COLO829 (cell line): ENCODE results near the gene EEF1A2.
A peak's percentile ranks its signal among the peaks of the same experiment; 100 is the strongest.

ENCODE experiments used
- DNase-seq: peaks from one replicate; pipeline ENCODE4 v3.0.0; 2012; ENCODE audit warnings: low spot score

EEF1A2 gene

DNA sequence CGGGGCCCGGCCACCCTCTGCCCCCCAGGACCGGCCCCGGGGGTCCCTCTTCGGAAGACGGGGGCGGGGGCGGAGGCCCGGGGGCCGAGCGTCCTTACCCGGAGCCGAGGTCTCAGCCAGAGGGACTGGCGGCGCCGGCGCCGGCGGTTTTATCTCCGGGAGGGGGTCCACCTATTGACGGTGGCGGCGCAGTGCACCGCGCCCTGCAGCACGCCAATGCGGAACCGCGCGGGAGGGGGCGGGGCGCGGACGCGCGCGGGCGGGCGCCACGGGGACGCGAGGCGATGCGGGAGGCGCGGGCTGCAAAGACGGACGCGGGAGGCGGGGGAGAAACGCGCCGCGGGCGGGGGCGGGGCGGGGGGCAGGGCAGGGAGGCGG, at the start of gene EEF1A2:
TSS of gene EEF1A2 (minus strand) at position 124 of the 378 bp plus-strand sequence. CDS start 1,320 bp downstream, outside the sequence.
- no peak for DNase-seq

DNA sequence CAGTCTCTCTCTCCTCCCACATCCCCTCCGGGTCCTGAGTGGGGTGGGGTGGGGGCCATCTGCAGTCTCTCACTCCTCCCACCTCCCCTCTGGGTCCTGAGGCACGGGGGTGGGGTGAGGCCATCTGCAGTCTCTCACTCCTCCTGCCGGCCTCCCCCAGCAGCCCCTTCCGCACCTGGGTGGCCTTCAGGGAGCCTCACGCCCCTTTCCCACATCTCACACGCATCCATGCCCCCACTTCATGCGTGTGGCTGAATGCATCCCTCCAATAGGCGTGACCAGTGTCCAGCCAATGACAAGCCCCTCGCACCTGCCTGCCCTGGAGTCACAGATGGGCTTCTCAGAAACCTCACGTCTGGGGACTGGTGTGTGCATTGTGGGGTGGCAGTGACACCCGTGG, 49.7 kb upstream of the EEF1A2 start:
- no peak for DNase-seq

DNA sequence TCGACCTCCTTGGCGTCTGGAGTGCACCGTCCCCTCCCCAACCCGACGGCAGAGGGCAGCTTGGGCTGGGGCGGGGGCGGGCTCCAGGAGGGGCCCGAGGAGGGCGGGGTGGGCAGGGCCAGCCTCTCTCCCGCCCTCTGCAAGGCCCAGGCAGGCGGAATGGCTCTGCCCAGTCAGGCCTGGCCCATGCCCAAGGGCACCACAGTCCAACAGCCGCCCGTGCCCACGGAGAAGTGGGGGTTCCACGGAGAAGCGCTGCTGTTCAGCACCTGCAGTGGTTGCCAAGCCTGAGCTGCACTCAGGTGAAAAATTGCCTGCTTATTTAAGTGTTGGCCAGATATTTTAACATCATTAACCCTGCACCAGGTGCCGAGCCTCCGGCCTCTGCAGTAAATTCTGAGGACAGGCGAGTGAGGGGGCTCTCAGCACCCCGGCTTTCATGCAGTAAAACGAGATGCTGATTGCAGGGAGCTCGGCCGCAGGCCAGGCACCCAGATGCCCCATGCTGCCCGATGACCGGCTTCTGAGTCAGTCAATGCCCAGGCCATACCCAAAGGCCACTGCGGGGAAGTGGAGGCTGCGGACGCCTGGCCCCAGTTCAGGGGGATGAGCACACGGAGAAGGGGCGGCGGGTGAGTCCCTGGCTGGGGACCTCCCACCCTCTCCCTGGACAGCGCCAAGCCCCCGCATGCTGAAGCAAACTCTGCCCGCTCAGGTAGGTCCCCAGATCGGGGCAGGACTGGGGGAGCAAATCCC, 49.0 kb upstream of the EEF1A2 start, which contains the start of gene SRMS:
TSS of gene SRMS (minus strand) at position 25 of the 756 bp plus-strand sequence. CDS start 286 bp downstream, outside the sequence.
- DNase-seq, result no peak

DNA sequence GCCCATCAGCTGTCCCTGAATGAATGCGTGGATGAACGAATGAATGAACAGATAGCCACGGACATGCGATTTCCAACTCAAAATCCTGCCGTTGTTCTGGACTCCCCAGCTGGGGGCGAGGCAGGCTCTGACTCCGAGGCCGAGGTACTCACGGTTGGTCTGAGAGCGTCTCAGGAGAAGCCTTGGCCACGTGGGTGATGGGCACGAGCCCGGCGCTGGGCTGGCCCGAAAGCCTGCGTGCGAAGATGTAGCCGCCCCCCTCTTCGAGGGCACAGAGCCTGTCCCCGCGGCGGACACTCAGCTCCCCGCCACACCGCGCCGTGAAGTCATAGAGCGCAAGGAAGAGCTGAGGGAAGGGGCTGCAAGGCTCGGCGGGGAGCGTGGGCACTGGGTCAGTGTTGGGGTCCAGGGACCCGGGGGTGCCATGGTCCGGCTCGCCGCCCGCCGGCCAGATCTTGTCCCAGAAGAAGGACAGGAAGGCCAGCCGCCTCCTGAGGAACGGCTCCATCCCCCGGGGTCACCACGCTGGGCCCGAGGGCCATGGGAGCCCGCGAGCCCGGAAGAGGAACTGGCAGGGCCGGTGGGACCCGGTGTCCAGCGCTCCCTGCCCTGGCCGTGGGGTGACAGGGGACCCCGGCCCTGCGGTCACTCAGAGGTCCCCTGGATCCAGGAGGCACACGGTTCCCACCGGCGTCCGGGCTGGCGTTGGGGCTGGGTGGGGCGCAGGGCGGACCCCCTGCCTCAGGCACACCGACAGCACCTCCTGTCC, 48.3 kb upstream of the EEF1A2 start:
- DNase-seq, result no peak

DNA sequence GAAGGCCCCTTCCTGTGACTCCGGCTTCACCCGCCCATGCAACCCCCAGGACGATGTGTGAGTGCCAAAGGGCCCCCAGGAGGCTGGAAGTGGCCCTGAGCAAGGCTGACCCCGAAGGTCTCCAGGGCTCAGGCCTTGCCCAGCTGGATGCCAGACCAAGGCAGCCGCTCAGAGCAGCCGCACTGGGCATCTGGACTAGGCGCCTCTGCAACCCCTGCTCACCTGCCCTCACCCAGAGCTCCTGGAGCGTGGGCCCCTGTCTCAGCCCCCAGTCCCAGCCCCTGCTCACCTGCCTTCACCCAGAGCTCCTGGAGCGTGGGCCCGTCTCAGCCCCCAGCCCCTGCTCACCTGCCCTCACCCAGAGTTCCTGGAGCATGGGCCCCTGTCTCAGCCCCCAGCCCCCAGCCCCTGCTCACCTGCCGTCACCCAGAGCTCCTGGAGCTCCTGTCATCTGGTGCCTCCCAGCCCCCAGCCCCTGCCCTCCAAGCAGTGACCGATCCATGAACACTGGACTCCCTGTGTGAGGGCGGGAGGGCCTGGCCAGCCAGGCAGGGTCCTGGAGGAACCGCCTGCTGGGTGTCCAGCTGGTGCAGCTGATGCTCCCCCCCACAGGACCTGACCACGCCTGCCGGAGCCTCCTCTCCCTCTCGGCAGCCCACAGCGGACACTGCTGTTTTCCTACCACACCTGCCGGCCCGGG, 47.5 kb upstream of the EEF1A2 start:
- no peak for DNase-seq

DNA sequence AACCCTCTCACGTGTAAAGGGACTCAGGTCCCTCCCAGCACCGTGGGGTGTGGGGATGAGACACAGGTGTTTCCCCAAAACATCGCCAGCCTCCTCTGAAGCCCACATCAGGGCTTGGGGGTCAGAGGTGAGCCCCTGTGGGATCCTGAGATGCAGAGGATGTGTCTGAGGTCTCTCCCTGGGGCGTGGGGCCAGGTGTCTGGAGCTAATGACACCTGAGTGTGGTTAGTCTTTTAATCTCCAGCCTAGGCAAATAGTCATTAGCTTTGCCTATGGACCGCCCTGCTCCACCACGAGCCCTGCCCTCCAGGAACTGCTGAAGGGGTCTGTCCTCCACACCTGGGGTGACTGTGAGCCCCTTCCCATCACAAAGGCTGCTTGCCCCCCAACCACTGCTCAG, 46.9 kb upstream of the EEF1A2 start:
- no peak for DNase-seq

DNA sequence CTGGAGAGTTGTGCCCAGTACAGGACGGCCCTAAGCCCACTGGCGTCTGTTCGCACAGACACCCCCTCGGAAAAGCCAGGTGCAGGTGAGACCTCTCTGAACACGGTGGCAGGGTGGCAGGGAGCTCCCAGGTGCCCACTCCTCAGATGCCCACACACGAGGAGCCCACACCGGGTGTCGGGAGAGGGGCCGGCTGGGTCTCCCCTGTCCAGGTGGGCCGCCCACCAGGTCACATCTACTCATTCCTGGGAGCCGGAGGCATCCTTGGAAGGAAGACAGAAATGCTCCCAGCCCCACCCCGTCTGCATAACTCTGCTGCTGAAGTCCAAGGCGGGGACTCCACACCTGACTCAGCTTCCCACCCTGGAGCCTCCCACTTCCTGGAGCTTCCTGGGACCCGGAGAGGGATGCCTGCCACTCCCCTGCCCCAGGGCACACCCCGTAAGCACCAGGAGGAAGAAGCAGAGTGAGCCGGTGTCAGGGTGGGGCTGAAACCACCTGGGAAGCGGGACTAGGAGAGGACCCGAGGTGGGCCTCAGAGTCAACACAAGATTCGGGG, 46.2 kb upstream of the EEF1A2 start:
- no peak for DNase-seq

DNA sequence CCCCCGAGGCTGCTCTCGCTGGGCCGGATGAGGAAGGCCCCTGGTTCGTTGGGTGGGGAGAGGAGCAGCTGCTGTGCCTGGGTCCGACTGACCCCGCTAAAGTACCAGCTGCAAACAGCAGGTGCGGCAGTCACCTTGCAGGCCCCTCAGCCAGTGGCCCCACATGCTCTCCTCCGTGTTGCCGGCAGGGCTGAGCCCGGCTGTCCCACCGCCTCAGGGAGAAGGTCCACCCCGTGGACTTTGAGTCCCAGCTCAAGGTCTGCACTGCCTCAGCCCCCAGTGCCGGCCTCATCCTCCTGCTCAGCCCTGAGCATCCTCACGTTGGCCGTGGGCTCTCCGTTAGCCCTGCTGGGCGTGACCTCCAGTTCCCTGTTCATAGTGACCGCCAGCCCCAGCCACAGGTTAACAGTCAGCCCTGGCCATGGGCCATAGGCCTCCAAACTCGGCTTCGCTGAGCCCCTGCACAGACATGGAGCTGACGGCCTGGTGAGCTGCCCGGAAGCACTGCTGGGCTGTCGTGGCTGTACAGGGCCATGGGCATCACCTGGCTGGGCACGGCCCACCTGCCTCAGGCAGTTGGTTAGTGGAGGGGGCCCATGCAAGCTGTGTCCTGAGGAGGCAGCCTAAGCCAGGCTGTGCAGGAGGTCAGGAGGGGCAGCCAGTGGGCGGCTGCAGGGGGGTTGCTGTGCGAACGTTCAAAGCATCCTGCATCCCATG, 45.5 kb upstream of the EEF1A2 start:
- DNase-seq, result no peak

DNA sequence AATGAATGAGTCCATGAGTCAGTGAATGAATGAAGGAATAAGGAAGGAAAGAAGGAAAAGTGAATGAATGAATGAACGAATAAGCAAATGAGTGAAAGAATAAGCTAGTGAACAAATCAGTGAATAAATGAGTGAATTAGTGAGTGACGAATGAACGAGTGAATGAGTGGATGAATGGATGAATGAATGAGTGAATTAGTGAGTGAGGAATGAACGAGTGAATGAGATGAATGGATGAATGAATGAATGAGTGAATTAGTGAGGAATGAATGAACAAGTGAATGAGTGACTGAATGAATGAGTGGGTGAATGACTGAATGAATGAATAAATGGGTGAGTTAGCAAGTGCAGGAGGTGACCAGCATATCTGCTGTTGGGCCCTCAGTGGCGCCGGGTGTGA, 44.9 kb upstream of the EEF1A2 start:
- no peak for DNase-seq

DNA sequence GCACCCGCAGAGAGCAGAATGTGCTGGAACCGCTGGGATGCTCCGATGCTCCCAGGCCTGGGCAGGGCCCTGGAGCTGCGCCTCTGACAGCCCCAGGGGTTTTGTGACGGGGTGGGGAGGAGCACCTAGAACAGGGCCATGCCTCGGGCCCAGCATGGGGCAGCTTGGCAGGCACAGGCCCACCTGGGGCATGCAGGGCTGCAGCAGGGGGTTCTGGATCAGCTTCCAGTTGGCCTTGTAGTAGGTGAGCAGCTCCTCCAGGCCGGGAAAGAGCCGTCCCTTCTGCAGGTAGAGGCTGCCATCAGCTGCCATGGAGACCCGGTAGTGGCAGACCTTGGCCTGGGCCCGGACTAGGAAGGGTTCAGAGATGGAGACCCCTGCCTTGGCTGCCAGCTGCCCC, 44.2 kb upstream of the EEF1A2 start:
- no peak for DNase-seq

DNA sequence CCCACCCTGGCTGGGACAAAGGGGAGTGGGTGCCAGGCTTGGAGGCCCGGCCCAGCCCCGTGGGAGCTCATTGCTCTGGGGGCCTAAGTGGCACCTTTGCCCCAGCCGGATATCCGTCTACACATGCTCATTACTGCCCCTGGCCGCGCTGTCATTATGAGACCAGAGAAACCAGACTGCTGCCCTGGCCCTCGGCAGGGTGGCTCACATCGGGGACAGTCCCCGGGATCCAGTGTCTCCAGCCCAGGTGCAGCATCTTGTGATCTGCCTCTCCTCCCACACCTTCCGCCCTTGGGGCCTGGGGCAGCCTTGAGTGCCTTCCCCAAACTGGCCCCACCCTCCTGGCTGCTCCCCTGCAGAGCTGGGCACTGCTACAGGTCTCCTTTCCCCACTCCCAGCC, 43.8 kb upstream of the EEF1A2 start:
- DNase-seq, result no peak

DNA sequence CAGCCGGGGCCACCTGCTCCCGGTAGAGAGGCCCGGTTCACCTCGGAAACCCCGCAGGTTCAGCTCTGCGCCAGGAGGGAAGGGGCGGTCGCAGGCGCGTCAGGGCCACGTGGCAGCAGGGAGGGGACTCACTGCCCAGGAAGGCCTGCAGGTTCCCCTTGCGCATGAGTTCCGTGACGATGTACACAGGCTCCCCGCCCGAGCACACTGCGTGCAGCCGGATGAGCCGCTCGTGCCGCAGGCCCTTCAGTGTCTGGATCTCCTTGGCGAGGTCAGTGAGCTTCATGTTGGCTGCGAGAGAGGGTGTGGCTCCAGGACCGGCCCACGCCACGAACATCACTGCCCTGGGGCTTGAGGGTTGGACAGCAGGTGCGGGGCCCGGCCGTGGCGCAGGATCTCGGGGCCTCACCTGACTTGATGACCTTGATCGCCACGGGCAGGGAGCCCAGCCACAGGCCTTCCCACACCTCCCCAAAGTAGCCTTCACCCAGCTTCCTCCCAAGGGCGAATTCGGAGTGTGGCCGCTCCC, 43.2 kb upstream of the EEF1A2 start:
- DNase-seq, result no peak

DNA sequence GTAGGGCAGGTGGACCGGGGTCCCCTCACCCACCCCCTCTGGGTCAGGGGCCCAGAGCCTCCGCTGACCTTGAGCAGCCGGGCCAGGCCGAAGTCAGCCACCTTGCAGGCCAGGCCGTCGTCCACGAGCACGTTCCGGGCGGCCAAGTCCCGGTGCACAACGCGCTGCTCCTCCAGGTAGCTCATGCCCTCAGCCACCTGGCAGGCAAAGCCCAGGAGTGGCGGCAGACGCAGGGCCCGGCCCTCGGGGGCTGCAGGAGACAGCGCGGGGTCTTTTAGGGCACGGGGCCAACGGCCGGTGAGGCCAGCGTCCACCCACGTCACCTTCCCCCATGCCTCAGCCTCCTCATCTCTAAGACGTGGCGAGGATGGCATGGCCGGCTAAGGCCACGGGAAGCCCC, 42.5 kb upstream of the EEF1A2 start:
- DNase-seq, result no peak

DNA sequence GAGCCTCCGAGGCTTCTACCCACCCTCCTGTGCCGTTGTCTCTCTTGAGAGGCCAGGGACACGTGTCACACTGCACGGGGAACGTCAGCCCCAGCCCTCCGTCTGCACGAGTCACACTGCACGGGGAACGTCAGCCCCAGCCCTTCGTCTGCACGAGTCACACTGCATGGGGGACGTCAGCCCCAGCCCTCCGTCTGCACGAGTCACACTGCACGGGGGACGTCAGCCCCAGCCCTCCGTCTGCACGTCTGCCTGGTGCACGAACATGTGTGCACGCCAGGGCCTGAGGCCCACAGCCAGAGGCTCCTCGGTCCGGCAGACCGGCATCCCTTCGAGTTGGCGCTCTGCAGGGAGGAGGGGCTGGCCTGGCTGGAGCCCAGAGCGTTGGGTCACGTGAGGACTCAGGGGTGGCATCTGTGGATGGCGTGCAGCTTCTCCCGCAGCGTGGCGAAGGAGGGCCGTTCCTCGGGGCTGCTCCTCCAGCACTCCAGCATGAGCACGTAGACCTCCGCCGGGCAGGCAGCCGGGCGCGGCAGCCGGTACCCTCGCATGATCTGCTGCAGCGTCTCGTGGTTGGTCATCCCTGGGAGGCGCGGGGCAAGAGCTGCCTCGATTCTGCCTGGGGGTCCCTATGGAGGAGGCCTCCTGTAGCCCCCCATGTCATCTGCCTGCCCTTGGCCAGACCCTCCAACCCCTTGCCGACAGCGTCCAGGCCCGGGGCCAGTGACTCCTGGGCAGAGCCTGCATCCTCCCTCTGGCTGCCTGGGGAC, 41.7 kb upstream of the EEF1A2 start:
- no peak for DNase-seq

DNA sequence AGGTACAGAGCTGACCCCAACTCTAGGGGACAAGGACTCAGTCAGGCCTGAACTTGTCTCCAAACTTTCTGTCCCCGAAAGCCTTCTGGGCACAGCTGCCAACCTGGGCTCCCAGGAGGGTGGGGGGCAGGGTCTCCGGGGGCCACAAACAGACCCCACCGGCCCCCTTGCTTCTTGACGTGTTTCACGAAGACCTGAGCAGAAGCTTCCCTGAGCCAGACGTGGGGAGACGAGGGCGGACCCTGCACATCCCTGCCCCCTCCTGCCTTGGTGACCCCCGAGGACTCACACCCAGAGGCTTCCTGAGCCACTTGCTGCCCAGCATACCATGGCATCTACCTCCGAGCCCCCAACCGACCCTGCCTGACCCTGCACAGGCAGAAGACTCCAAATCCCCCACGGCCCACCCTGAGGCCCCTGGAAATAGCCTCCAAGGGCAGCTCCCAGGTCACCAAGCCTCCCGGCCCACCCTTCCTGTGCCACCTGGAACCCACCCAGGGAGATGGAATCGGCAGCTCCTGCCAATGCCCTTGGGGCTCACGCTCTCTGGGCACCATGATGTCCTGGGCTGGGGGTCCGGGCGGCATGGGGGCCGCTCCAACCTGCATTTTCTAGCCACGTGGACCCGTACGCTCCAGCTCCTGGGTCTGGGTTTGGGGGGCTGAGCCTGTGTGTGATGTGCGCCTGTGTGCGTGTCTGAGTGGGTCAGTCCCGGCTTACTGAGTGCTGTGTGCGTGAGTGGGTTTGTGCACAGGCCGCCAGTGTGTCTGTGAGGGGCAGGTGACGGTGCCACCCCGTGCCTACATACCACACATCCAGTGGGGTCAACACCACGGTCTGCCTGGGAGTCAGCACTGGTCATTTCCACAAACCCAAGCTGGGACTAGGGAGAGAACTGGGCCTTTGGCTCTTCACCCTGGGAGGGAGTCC, 40.8 kb upstream of the EEF1A2 start:
- no peak for DNase-seq

DNA sequence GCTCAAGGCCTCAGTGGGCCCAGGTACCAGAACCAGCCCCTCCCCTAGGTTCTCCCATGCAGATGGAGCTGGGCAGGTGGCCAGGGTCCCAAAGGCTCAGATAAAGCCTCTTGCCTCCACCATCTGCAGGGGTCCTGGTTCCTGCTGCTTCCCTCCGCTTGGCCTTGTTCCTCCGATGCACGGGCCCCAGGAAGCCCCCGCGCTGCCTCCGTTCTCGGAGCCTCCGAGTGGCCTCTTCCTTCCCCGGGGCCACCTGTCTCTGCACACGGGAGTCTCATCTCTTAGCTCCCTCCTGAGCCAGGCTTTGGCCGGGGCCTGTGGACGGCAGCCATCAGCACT, 40.2 kb upstream of the EEF1A2 start:
- DNase-seq, result no peak

DNA sequence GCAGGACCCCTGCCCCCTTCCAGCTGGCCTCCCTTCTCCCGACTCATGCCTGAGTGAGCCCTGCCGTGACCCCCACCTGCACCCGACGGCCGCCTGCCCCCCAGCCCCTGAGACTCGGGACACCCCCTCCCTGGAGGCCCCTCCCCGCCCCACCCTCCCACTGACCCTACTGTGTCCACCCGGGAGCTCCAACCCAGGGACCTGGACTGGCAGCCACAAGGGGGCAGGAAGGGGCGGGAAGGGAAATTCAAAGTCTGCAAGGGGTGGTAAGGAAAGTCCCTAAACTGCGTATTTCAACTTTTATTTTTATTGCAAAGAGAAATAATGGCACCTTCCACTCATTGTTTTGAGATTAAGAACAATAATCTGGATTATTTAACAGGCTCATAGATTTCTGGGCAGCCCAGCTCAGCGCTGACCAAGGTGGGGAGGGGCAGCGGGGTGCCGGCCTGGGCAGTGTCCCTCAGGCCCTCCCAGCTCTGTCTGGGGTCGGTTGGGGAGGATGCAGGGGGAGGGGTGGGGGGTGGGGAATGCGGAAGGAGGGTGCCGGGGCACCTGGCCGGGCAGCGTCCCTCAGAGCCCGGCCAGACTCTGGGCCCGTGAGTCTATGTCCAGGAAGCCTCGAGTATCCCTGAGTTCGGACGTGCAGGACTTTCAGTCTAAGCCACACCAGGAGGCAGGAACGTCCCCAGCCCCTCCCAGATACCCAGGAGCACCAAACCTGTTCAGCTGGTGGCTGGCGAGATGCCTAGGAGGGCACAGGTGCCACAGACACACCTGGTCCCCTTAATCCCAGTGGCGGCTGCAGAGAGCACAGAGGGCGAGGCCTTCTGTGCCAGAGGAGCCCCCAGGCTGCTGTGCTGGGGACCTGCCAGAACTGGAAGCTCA, 39.6 kb upstream of the EEF1A2 start:
- no peak for DNase-seq

DNA sequence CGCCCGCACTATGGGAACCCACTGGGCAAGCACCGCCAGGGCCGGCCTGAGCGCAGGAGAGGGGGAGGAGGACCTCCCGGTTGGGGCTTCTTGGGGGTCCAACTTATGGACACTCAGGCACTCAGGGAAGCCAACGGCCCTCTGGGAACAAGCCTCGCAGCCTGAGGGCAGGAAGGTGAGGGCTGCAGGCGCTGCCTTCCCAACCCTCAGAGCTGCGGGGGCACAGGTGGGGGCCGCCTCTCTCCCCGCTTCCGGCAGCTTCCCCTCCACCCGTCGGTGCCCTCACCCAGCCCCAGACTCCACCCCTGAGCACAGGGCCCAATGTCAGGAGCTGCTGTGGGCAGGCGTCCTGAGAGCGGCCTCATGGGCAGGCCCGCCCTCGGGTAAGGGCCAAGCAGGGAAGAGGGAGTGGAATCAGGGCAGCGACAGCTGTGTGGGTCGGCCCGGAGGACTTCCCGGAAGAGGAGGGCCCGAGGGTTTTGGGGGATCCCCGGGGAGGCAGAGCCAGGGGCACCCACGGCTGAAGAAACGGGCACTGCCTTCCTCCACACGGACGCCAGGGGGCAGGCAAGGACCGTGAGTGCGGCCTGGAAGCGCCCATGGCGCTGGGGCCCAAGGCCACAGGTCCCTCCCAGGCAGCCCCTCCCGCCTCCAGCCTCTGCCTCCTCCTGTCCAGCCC, 38.8 kb upstream of the EEF1A2 start:
- peak; percentile 99 for DNase-seq
